Measurements from ENCODE around the gene LRRTM3. TPM values are rescaled to one million over a fixed set of nuclear protein-coding genes. Genes with fewer than 3 reads are reported as not detected.
A peak's percentile ranks its signal among the peaks of the same experiment; 100 is the strongest.

The LRRTM3 gene
- total RNA-seq, 1 experiment from 2014 or later = 0.96 TPM

- no peak overlapping the region for H3K4ac ChIP-seq (ENCODE audit: low read depth, low read length)
- no peaks in the 10 kb centered on the region for H3K27me3 ChIP-seq (ENCODE audit: insufficient read depth, low read length)
- H3K79me2 ChIP-seq (ENCODE audit: insufficient read depth, low read length) = no peaks in the 10 kb centered on the region
- peaks cover 3 to 4% of the 10 kb centered on the region in 2 experiments; a peak in 2 of 4 replicates for H3K4me1 Mint-ChIP-seq
- no peak overlapping the region for H2BK120ac ChIP-seq (ENCODE audit: low read depth, low read length, poor library complexity, severe bottlenecking)
- H3K9me3 Mint-ChIP-seq = no peaks in the 10 kb centered on the region
- no peaks in the 10 kb centered on the region for H3K9me3 ChIP-seq (ENCODE audit: control insufficient read depth, low read depth, low read length)
- no peaks in the 10 kb centered on the region for H3K23me2 ChIP-seq (ENCODE audit: insufficient read length, low read depth, low read length, poor library complexity, severe bottlenecking)
- no peak for TF ChIP-seq CTCF (conservative IDR thresholded peaks at IDR 0.05)
- H2BK12ac ChIP-seq (ENCODE audit: insufficient read length, low read depth, low read length) = no peak overlapping the region
- H3K79me1 ChIP-seq (ENCODE audit: insufficient read depth, low read depth, low read length, poor library complexity, severe bottlenecking) = no peaks in the 10 kb centered on the region
- H3K27me3 Mint-ChIP-seq (ENCODE audit: low read depth) = no peaks in the 10 kb centered on the region
- no peak overlapping the region for H3K18ac ChIP-seq (ENCODE audit: insufficient read length, low read depth, low read length)
- no peak overlapping the region for H2BK5ac ChIP-seq (ENCODE audit: insufficient read length, low read length)
- H3K27ac Mint-ChIP-seq = 0 out of 7 replicates have a peak overlapping the region, but pooled peaks of 1 of the 3 experiments have one; percentile 6
- H2AK5ac ChIP-seq (ENCODE audit: insufficient read length, low read length) = no peak overlapping the region
- no peak overlapping the region for H3K27ac ChIP-seq (ENCODE audit: insufficient read length, low read depth, low read length)
- H3K9ac ChIP-seq (ENCODE audit: extremely low read depth, insufficient read length, low read length) = no peak overlapping the region
- H4K8ac ChIP-seq (replicated peaks; ENCODE audit: insufficient read length, low read depth, low read length) = no peak overlapping the region
- no peak overlapping the region for H3K14ac ChIP-seq (ENCODE audit: insufficient read depth, low read length)
- DNase-seq = no peak
- H2BK15ac ChIP-seq (ENCODE audit: low read depth, low read length) = no peak overlapping the region
- H3K4me1 ChIP-seq (ENCODE audit: insufficient read depth, low read length) = no peaks in the 10 kb centered on the region
- peaks cover 0 to 3% (median 0%) of the 10 kb centered on the region in 3 experiments; a peak in 2 of 7 replicates for H3K36me3 Mint-ChIP-seq (ENCODE audit: insufficient read depth in 1 of 3, low read depth in 3 of 3)
- H3K56ac ChIP-seq (ENCODE audit: insufficient read length, low read depth, low read length) = no peak overlapping the region
- no peak overlapping the region for H3K4me3 Mint-ChIP-seq
- no peaks in the 10 kb centered on the region for H4K20me1 ChIP-seq (ENCODE audit: control insufficient read depth, insufficient read depth, insufficient read length)
- no peak overlapping the region for H3K23ac ChIP-seq (ENCODE audit: insufficient read length, low read depth, low read length)
- H2BK20ac ChIP-seq (ENCODE audit: low read depth, low read length, poor library complexity, severe bottlenecking) = no peak overlapping the region
- H3K4me2 ChIP-seq (ENCODE audit: insufficient read depth, insufficient read length, low read length) = no peak overlapping the region
- H3T11ph ChIP-seq (ENCODE audit: low read length) = no peak overlapping the region
- H4K91ac ChIP-seq (ENCODE audit: insufficient read length, low read depth, low read length) = no peak overlapping the region
- no peak overlapping the region for H4K5ac ChIP-seq (ENCODE audit: insufficient read length, low read depth, low read length)
- WGBS (ENCODE audit: extremely low coverage, insufficient read length, low lambda C conversion rate) = no CpG with 5 or more reads among the region's 2 CpGs
- H2AFZ ChIP-seq (ENCODE audit: low read length) = no peak overlapping the region
Measured at GRCh38 chr10:66958466-66958865, 32.6 kb downstream of the LRRTM3 start.
